B cell (primary cell): ENCODE measurements around the gene SLAMF9.

Experiments used
- EZH2 ChIP-seq: IDR thresholded peaks from 2 replicates; pipeline ENCODE4 v1.6.1; 2012; ENCODE audit warnings: borderline replicate concordance, low read depth, mild to moderate bottlenecking, moderate library complexity, low read length; ENCODE audit not compliant: insufficient read depth, poor library complexity, severe bottlenecking
- TF ChIP-seq, protein P1 (sequence below): fragments of 200-600 bp; IDR thresholded peaks from one replicate; pipeline ENCODE4 v1.8.0; 2022; ENCODE audit warnings: antibody characterized with exemption, mild to moderate bottlenecking

DNA sequence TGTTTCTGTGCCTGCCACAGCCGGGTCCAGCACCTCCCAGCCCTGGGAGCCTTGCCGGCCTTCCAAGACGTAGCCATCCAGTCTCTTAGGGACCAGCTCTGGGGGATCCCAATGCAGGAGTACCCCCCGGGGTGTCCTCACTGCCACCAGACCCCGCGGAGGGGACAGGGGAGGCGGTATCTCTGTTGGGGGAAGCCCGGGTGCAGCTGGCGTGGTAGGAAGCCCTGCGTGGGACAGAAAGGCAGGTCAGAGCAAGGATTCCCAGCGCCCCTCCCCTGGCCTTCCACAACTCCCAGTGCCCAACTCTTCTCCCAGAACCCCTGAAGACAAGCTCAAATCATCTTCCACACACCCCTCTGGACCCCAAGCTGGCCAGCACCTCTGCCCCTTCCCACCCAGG, 23.8 kb downstream of the SLAMF9 start:
- TF ChIP-seq, protein P1, sequence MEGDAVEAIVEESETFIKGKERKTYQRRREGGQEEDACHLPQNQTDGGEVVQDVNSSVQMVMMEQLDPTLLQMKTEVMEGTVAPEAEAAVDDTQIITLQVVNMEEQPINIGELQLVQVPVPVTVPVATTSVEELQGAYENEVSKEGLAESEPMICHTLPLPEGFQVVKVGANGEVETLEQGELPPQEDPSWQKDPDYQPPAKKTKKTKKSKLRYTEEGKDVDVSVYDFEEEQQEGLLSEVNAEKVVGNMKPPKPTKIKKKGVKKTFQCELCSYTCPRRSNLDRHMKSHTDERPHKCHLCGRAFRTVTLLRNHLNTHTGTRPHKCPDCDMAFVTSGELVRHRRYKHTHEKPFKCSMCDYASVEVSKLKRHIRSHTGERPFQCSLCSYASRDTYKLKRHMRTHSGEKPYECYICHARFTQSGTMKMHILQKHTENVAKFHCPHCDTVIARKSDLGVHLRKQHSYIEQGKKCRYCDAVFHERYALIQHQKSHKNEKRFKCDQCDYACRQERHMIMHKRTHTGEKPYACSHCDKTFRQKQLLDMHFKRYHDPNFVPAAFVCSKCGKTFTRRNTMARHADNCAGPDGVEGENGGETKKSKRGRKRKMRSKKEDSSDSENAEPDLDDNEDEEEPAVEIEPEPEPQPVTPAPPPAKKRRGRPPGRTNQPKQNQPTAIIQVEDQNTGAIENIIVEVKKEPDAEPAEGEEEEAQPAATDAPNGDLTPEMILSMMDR = no peak
- TF ChIP-seq EZH2 = no peak
